Smooth muscle cell (in vitro differentiated cells): Measurements from ENCODE around the gene GPATCH2. TPM values are rescaled to one million over a fixed set of nuclear protein-coding genes. Genes with fewer than 3 reads are reported as not detected.

Experiments
- DNase-seq: peaks from one replicate; lab custom pipeline; 2025; ENCODE audit not compliant: unreplicated experiment; lab: John Stamatoyannopoulos, UW
- H2AFZ ChIP-seq: fragments of 200-600 bp; sonication (generic); 2 replicates; pipeline ENCODE4 v1.6.0; 2016; ENCODE audit warnings: antibody characterized with exemption, low read depth, mild to moderate bottlenecking
- H3F3A ChIP-seq: fragments of 200-600 bp; sonication (generic); 2 replicates; pipeline ENCODE4 v1.6.0; 2017; ENCODE audit warnings: antibody characterized with exemption, low read depth
- H3K27ac ChIP-seq: fragments of 200-600 bp; sonication (generic); 2 replicates; pipeline ENCODE4 v1.5.1; 2016; ENCODE audit warnings: low read depth, mild to moderate bottlenecking
- H3K27me3 ChIP-seq: fragments of 200-600 bp; sonication (generic); 2 replicates; pipeline ENCODE4 v1.6.1; 2016; ENCODE audit warnings: low read depth, mild to moderate bottlenecking
- H3K36me3 ChIP-seq: fragments of 200-600 bp; sonication (generic); 2 replicates; pipeline ENCODE4 v1.5.1; 2016; ENCODE audit warnings: low read depth
- H3K4me1 ChIP-seq: fragments of 200-600 bp; sonication (generic); 2 replicates; pipeline ENCODE4 v1.5.1; 2016; ENCODE audit warnings: low read depth
- H3K4me2 ChIP-seq: fragments of 200-600 bp; sonication (generic); 2 replicates; pipeline ENCODE4 v1.6.0; 2016; ENCODE audit warnings: mild to moderate bottlenecking
- H3K4me3 ChIP-seq: fragments of 200-600 bp; sonication (generic); 2 replicates; pipeline ENCODE4 v1.5.1; 2016; ENCODE audit warnings: mild to moderate bottlenecking
- H3K79me2 ChIP-seq: fragments of 200-600 bp; sonication (generic); 2 replicates; pipeline ENCODE4 v1.6.0; 2016; ENCODE audit warnings: low read depth, mild to moderate bottlenecking
- H3K9ac ChIP-seq: fragments of 200-600 bp; sonication (generic); 2 replicates; pipeline ENCODE4 v1.6.0; 2016; ENCODE audit warnings: low read depth
- H3K9me3 ChIP-seq: fragments of 200-600 bp; sonication (generic); replicated peaks from 2 replicates; pipeline ENCODE4 v1.5.1; 2016; ENCODE audit warnings: low read depth
- H4K20me1 ChIP-seq: fragments of 200-600 bp; sonication (generic); 2 replicates; pipeline ENCODE4 v1.6.0; 2016; ENCODE audit warnings: low read depth
- WGBS: methylation state at CpG from one replicate; pipeline ENCODE4 v1.1.7; 2016; ENCODE audit warnings: low lambda C conversion rate; 5-methylcytosine and 5-hydroxymethylcytosine counted together
- polyA plus RNA-seq: library from polyadenylated mRNA; unstranded; fragments of >200 nt; fragmentation: Nextera tagmentation; extraction: Ambion mirVana; gene quantifications from 2 replicates; pipeline ENCODE4 v1.2.1, GENCODE V29; 2016
- total RNA-seq: library from RNA; depleted of rRNA; stranded (reverse); fragments of >200 nt; gene quantifications from 2 replicates; pipeline ENCODE4 v1.2.3, GENCODE V29; 2014
- TF ChIP-seq, protein P1 (sequence below): fragments of 200-600 bp; sonication (generic); IDR thresholded peaks from 2 replicates; pipeline ENCODE4 v1.5.1; 2017; ENCODE audit warnings: borderline replicate concordance, mild to moderate bottlenecking, antibody characterized with exemption; ENCODE audit not compliant: insufficient read depth, poor library complexity, severe bottlenecking

Gene GPATCH2
- total and polyA plus RNA-seq, 2 experiments from 2014 or later = 5.6 to 16.4 TPM

DNA sequence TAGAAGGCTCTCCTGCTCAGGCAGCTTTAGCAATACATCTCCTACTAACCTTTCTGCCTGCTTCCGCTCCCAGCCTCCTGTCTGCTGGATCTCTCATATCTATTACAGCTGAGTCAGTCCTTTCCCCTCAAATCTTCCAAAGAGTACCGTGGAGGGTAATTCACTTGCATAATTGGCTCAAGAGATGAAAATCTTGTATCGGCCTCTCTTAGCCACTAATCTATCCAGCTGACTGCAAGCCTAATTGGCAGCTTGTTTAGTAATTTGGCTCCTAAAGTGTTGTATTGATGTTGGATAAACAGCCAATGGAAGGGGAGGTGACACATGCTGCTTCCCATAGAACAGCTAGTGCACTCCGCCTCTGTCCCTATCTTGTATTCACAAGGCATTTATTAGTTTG is 195.7 kb downstream of the GPATCH2 start:
- H3K27ac ChIP-seq = no peak overlapping the region
- no peaks in the 10 kb centered on the region for H3K4me1 ChIP-seq
- no peaks in the 10 kb centered on the region for H3F3A ChIP-seq
- no peaks in the 10 kb centered on the region for H3K36me3 ChIP-seq
- H3K9ac ChIP-seq = no peak overlapping the region
- H3K79me2 ChIP-seq = no peaks in the 10 kb centered on the region
- no peaks in the 10 kb centered on the region for H3K9me3 ChIP-seq
- no peaks in the 10 kb centered on the region for H4K20me1 ChIP-seq
- no peaks in the 10 kb centered on the region for H3K27me3 ChIP-seq
- H2AFZ ChIP-seq = no peak overlapping the region
- no peak overlapping the region for H3K4me2 ChIP-seq
- 53% methylated on average over 4 of the region's 4 CpGs for WGBS
- H3K4me3 ChIP-seq = no peak overlapping the region
- TF ChIP-seq, protein P1, sequence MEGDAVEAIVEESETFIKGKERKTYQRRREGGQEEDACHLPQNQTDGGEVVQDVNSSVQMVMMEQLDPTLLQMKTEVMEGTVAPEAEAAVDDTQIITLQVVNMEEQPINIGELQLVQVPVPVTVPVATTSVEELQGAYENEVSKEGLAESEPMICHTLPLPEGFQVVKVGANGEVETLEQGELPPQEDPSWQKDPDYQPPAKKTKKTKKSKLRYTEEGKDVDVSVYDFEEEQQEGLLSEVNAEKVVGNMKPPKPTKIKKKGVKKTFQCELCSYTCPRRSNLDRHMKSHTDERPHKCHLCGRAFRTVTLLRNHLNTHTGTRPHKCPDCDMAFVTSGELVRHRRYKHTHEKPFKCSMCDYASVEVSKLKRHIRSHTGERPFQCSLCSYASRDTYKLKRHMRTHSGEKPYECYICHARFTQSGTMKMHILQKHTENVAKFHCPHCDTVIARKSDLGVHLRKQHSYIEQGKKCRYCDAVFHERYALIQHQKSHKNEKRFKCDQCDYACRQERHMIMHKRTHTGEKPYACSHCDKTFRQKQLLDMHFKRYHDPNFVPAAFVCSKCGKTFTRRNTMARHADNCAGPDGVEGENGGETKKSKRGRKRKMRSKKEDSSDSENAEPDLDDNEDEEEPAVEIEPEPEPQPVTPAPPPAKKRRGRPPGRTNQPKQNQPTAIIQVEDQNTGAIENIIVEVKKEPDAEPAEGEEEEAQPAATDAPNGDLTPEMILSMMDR = no peak
- DNase-seq = no peak

DNA sequence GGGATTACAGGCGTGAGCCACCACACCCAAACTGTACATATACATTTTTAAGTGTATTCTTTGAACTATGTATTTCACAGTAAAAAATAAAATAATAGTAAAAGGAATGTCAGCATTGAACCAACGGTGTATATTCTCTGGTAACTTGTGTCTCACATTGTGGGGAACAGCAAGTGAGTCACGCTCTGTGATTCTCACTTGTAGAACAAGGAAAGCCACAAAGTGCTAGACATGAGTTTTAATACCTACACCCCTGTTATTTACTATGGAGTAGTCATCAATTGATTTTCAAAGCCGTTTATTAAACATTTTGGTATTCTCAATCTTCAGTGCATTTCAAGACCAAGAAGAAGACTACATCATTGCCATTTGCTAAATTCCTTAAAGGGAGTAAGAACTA is 197.2 kb downstream of the GPATCH2 start:
- Histone ChIP-seq H3K9ac (no peak overlapping the region), H3K27me3 (no peaks in the 10 kb centered on the region), H3K36me3 (no peaks in the 10 kb centered on the region), H3K79me2 (no peaks in the 10 kb centered on the region), H3K4me1 (no peaks in the 10 kb centered on the region), H2AFZ (no peak overlapping the region), H3K4me2 (no peak overlapping the region), H3K4me3 (no peak overlapping the region), H3K27ac (no peak overlapping the region), H4K20me1 (no peaks in the 10 kb centered on the region), H3F3A (no peaks in the 10 kb centered on the region), H3K9me3 (no peaks in the 10 kb centered on the region)
- WGBS = 91% methylated on average over 4 of the region's 4 CpGs
- TF ChIP-seq, protein P1 = no peak
- DNase-seq = no peak

DNA sequence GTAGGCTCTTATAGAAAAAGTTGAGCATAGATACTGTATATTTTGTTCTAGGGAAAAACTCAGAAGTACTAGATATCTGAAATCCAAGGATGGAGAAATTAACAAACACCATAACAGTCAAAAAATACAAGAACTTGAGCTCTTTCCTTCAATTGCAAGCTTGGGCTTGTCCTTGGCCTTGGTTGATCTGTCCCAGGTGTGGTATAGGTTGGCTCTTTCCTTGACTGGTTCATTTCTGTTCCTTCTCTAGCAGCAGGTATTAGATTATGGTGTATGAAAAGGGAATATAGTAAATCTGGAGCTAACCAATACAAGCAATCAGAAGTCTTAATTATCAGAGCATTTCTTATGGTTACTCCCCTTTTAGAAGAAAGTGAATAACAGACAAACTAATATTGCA is 198.6 kb downstream of the GPATCH2 start:
- H3K9ac ChIP-seq = no peak overlapping the region
- no peaks in the 10 kb centered on the region for H3K79me2 ChIP-seq
- no peak overlapping the region for H3K4me3 ChIP-seq
- H3K36me3 ChIP-seq = no peaks in the 10 kb centered on the region
- H3K27me3 ChIP-seq = no peaks in the 10 kb centered on the region
- H3K27ac ChIP-seq = no peak overlapping the region
- H3F3A ChIP-seq = no peaks in the 10 kb centered on the region
- no peaks in the 10 kb centered on the region for H4K20me1 ChIP-seq
- no peaks in the 10 kb centered on the region for H3K9me3 ChIP-seq
- H3K4me2 ChIP-seq = no peak overlapping the region
- no peak overlapping the region for H2AFZ ChIP-seq
- DNase-seq = no peak
- H3K4me1 ChIP-seq = no peaks in the 10 kb centered on the region
- TF ChIP-seq, protein P1 = no peak

DNA sequence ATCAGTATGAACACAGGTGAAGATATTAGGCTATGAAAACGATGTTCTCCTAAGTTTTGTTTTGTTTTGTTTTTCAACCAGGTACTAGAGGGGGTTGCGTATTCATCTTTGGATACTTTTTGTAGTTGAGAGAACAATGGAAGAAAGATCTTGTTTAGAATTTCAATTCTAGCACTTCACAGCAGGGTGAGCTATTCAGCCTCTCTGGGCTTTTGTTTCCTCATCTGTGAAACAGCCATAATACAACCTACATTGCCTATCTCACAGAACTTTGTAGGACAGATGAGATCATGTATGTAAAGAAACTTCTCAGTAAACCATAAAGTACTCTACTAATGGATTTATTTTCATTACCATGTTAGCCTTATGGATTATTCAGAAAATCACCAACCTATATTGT is 199.5 kb downstream of the GPATCH2 start:
- Histone ChIP-seq H2AFZ (no peak overlapping the region), H3K9ac (no peak overlapping the region), H3F3A (no peaks in the 10 kb centered on the region), H3K27ac (no peak overlapping the region), H3K4me1 (no peaks in the 10 kb centered on the region), H3K27me3 (no peaks in the 10 kb centered on the region), H3K4me2 (no peak overlapping the region), H3K79me2 (no peaks in the 10 kb centered on the region), H4K20me1 (no peaks in the 10 kb centered on the region), H3K9me3 (no peaks in the 10 kb centered on the region), H3K36me3 (no peaks in the 10 kb centered on the region), H3K4me3 (no peak overlapping the region)
- TF ChIP-seq, protein P1 = no peak
- DNase-seq = no peak
- 64% methylated on average over 2 of the region's 2 CpGs for WGBS
